Measurements from ENCODE around the gene TBCD. TPM values are rescaled to one million over a fixed set of nuclear protein-coding genes. Genes with fewer than 3 reads are reported as not detected.

Gene TBCD
- total RNA-seq, 1 donor = 39.5 TPM

- DNase-seq (ENCODE audit: low read depth) = no peak
- H3K4me3 ChIP-seq (ENCODE audit: low read depth, low read length) = no peak overlapping the region
- TF ChIP-seq, protein P1, sequence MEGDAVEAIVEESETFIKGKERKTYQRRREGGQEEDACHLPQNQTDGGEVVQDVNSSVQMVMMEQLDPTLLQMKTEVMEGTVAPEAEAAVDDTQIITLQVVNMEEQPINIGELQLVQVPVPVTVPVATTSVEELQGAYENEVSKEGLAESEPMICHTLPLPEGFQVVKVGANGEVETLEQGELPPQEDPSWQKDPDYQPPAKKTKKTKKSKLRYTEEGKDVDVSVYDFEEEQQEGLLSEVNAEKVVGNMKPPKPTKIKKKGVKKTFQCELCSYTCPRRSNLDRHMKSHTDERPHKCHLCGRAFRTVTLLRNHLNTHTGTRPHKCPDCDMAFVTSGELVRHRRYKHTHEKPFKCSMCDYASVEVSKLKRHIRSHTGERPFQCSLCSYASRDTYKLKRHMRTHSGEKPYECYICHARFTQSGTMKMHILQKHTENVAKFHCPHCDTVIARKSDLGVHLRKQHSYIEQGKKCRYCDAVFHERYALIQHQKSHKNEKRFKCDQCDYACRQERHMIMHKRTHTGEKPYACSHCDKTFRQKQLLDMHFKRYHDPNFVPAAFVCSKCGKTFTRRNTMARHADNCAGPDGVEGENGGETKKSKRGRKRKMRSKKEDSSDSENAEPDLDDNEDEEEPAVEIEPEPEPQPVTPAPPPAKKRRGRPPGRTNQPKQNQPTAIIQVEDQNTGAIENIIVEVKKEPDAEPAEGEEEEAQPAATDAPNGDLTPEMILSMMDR (IDR thresholded peaks at IDR 0.05; ENCODE audit: insufficient read depth, low read length) = no peak
Measured at GRCh38 chr17:82896071-82897000, 144.5 kb downstream of the TBCD start.

- TF ChIP-seq, protein P1 (IDR thresholded peaks at IDR 0.05; ENCODE audit: insufficient read depth, low read length) = no peak
- DNase-seq (ENCODE audit: low read depth) = no peak
- no peak overlapping the region for H3K4me3 ChIP-seq (ENCODE audit: low read depth, low read length)
Measured at GRCh38 chr17:82897514-82898249, 145.8 kb downstream of the TBCD start.

DNA sequence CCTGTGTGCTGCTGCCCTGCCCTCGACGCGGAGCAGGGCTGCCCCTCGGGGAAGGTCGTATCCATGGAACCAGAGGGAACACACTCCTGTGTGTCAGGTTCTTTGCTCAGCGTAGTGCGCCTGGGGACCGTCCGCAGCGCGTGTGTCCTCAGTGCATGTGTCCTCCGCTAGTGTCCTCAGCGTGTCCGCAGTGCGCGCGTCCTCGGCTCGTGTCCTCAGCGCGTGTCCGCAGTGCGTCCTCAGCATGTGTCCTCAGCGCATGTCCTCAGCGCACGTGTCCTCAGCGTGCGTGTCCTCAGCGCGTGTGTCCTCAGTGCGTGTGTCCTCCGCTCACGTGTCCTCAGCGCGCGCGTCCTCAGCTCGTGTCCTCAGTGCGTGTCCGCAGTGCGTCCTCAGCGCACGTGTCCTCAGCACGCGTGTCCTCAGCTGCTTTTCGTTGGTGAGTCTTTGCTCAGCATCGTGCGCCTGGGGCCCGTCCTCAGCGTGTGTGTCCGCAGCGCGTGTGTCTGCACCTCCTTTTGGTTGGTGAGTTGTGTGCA lies 147.2 kb downstream of the TBCD start:
- H3K4me3 ChIP-seq (ENCODE audit: low read depth, low read length) = no peak overlapping the region
- DNase-seq (ENCODE audit: low read depth) = no peak
- TF ChIP-seq, protein P1 (IDR thresholded peaks at IDR 0.05; ENCODE audit: insufficient read depth, low read length) = no peak

- H3K4me3 ChIP-seq (ENCODE audit: low read depth, low read length) = no peak overlapping the region
- TF ChIP-seq, protein P1 (IDR thresholded peaks at IDR 0.05; ENCODE audit: insufficient read depth, low read length) = no peak
- DNase-seq (ENCODE audit: low read depth) = no peak
Measured at GRCh38 chr17:82899941-82900340, 148.1 kb downstream of the TBCD start.

DNA sequence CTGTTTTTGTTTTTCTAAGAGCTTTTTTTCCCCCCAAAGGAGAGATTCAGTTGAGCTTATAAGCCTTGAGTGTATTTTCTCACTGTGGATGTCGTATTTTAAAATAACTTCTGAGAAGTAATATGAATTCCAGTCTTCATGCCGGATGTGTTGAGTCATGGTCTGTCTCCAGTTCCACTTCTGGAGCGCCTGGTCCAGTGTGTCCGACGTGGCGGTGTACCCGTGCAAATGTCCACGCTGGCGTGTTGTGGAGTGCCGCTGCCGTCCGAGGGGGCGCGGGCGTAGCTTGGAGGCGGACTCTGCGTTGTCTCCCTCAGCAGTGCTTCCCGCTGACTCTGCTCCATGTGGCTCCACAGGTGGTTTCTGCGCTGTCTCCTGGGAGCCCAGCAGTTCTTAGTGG lies 148.9 kb downstream of the TBCD start:
- H3K4me3 ChIP-seq (ENCODE audit: low read depth, low read length) = no peak overlapping the region
- DNase-seq (ENCODE audit: low read depth) = no peak
- TF ChIP-seq, protein P1 (IDR thresholded peaks at IDR 0.05; ENCODE audit: insufficient read depth, low read length) = no peak

DNA sequence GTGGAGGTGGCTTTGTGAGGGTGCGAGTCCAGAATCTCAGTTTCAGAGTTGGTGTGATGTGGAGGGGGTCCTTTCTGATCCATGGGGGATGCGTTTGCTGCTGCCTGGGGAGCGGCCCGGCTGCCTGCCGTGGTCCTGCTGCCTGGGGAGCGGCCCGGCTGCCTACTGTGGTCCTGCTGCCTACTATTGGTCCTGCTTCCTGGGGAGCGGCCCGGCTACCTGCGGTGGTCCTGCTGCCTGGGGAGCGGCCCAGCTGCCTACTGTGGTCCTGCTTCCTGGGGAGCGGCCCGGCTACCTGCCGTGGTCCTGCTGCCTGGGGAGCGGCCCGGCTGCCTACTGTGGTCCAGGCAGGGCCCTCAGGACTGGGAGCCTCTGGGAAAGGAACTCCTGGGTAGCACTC lies 149.5 kb downstream of the TBCD start:
- DNase-seq (ENCODE audit: low read depth) = no peak
- no peak overlapping the region for H3K4me3 ChIP-seq (ENCODE audit: low read depth, low read length)
- TF ChIP-seq, protein P1 (IDR thresholded peaks at IDR 0.05; ENCODE audit: insufficient read depth, low read length) = no peak
